GM12878 (cell line): ENCODE measurements around the gene MAGIX. TPM values are rescaled to one million over a fixed set of nuclear protein-coding genes. Genes with fewer than 3 reads are reported as not detected.

Source experiments
- CHD4 ChIP-seq: fragments of 200-600 bp; sonication (generic); IDR thresholded peaks from 2 replicates; pipeline ENCODE4 v1.6.1; 2016; ENCODE audit warnings: mild to moderate bottlenecking
- ESRRA ChIP-seq: IDR thresholded peaks from 2 replicates; pipeline ENCODE4 v1.6.1; 2012; ENCODE audit warnings: mild to moderate bottlenecking, low read length, improper control_type of control experiment
- FOXK2 ChIP-seq: fragments of 450-650 bp; IDR thresholded peaks from 2 replicates; pipeline ENCODE4 v1.6.1; 2017; ENCODE audit warnings: mild to moderate bottlenecking, moderate library complexity
- HDAC2 ChIP-seq: fragments of 200-600 bp; sonication (generic); IDR thresholded peaks from 2 replicates; pipeline ENCODE4 v1.6.1; 2017
- JUND ChIP-seq: IDR thresholded peaks from 2 replicates; pipeline ENCODE4 v1.6.1; 2012; ENCODE audit warnings: low read depth, mild to moderate bottlenecking, low read length, improper control_type of control experiment, moderate library complexity
- KDM1A ChIP-seq: fragments of 200-600 bp; sonication (generic); IDR thresholded peaks from 2 replicates; pipeline ENCODE4 v1.6.1; 2016; ENCODE audit warnings: borderline replicate concordance
- KLF5 ChIP-seq: fragments of 450-650 bp; IDR thresholded peaks from 2 replicates; pipeline ENCODE4 v1.6.1; 2014; ENCODE audit warnings: mild to moderate bottlenecking; ENCODE audit not compliant: partially characterized antibody
- MEF2B ChIP-seq: fragments of 450-650 bp; IDR thresholded peaks from 2 replicates; pipeline ENCODE4 v1.6.1; 2018; ENCODE audit warnings: mild to moderate bottlenecking, moderate library complexity; ENCODE audit not compliant: partially characterized antibody, poor library complexity, severe bottlenecking
- MTA3 ChIP-seq: IDR thresholded peaks from 2 replicates; pipeline ENCODE4 v1.6.1; 2012; ENCODE audit warnings: low read length, inconsistent platforms, borderline replicate concordance
- POLR2AphosphoS2 ChIP-seq: IDR thresholded peaks from 2 replicates; pipeline ENCODE4 v1.6.1; 2011; ENCODE audit warnings: low read depth, mild to moderate bottlenecking, low read length, improper control_type of control experiment, moderate library complexity
- RB1 ChIP-seq: fragments of 450-650 bp; formaldehyde crosslinking; IDR thresholded peaks from 2 replicates; pipeline ENCODE4 v1.6.1; 2017; ENCODE audit warnings: mild to moderate bottlenecking, borderline replicate concordance
- SRF ChIP-seq, 2 experiments: IDR thresholded peaks; 2 replicates each; pipeline ENCODE4 v1.6.1; 2011; ENCODE audit warnings: low read depth in 2 of 2, low read length in 2 of 2, mild to moderate bottlenecking in 1 of 2, moderate library complexity in 1 of 2
- STAT1 ChIP-seq: fragments of 450-650 bp; conservative IDR thresholded peaks from 2 replicates; pipeline ENCODE4 v1.6.1; 2014; ENCODE audit warnings: antibody characterized with exemption, mild to moderate bottlenecking
- ZBED1 ChIP-seq: IDR thresholded peaks from 2 replicates; pipeline ENCODE4 v1.6.1; 2016; ENCODE audit warnings: borderline replicate concordance
- polyA plus RNA-seq, 11 experiments: library from polyadenylated mRNA; depleted of rRNA in 4 of 11; unstranded in 6 of 11; stranded (reverse) in 5 of 11; fragments of >200 nt; fragmentation: Nextera tagmentation in 4 of 11; fragmentation: Illumina TruSeq in 1 of 11; extraction: Ambion mirVana in 4 of 11; extraction: Trizol in 1 of 11; gene quantifications; 1 replicate in 1 of 11; 2 replicates in 10 of 11; pipeline versions ENCODE4 v1.2.1 to v1.2.3, GENCODE V29; 2011 to 2016; ENCODE audit warnings: inconsistent platforms in 2 of 11, missing spikeins in 2 of 11, low read depth in 1 of 11
- total RNA-seq, 4 experiments: library from RNA; depleted of rRNA in 3 of 4; stranded (reverse); fragments of >200 nt in 3 of 4; fragmentation: Illumina TruSeq in 1 of 4; extraction: Trizol in 1 of 4; gene quantifications; 2 replicates each; pipeline versions ENCODE4 v1.2.1 to v1.2.3, GENCODE V29; 2013 to 2021
- TF ChIP-seq, protein P1 (sequence below): IDR thresholded peaks from 2 replicates; pipeline ENCODE4 v1.6.1; 2012; ENCODE audit warnings: improper control_type of control experiment, low read depth, low read length; ENCODE audit not compliant: insufficient replicate concordance
- TF ChIP-seq, protein P2 (sequence below): fragments of 450-650 bp; IDR thresholded peaks from 2 replicates; pipeline ENCODE4 v1.6.1; 2017; ENCODE audit warnings: borderline replicate concordance
- TF ChIP-seq, protein P3 (sequence below): IDR thresholded peaks from 2 replicates; pipeline ENCODE4 v1.6.1; 2011; ENCODE audit warnings: mild to moderate bottlenecking, low read depth, low read length, moderate library complexity; ENCODE audit not compliant: insufficient replicate concordance
- TF ChIP-seq, protein P4 (sequence below): fragments of 450-650 bp; IDR thresholded peaks from 2 replicates; pipeline ENCODE4 v1.6.1; 2017; ENCODE audit warnings: mild to moderate bottlenecking, moderate library complexity

The MAGIX gene
- total and polyA plus RNA-seq, 10 of the 15 experiments (the other 5 are each of a cell fraction or from before 2014, with no cell fraction given) = 0.03 to 2.5 (median 0.82) TPM

DNA sequence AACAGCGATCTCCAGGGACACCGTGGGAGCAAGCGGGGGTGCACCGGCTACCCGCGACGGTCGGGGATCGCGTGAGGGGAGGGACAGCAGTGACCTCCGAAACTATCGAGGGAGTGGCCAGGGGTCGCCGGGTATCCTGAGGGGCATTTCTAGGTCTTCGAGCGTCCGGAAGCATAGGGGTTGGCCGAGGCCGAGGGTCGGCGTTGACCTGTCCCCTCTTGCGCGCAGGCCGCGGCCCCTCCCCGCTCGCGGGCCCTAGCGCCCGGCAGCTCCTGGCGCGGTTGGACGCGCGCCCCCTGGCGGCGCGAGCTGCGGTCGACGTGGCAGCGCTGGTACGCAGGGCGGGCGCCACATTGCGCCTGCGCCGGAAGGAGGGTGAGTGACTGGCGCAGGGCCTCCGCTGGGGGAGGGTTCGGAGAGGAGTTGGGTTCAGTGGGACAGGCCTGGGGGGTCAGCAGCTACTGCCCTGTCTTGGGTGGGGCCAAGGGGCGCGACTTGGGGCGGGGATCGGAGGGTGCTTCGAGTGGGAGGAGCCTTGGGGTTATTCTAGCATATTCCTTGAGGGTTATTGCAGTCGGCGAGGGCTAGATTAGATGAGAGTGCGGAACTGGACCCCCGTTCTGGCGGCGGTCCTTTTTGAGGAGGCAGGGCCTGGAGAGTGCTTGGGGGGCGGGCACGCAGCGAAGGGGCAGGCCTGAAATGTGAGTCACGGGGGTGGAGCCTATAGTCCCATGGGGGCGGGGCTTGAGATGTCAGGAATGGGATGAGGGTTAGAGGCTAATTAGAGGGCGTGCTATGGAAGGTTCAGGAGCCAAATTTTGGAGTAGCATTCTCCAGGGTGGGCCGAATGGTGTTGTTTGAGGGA is 1.2 kb downstream of the MAGIX start (continued):
- TF ChIP-seq, protein P1, sequence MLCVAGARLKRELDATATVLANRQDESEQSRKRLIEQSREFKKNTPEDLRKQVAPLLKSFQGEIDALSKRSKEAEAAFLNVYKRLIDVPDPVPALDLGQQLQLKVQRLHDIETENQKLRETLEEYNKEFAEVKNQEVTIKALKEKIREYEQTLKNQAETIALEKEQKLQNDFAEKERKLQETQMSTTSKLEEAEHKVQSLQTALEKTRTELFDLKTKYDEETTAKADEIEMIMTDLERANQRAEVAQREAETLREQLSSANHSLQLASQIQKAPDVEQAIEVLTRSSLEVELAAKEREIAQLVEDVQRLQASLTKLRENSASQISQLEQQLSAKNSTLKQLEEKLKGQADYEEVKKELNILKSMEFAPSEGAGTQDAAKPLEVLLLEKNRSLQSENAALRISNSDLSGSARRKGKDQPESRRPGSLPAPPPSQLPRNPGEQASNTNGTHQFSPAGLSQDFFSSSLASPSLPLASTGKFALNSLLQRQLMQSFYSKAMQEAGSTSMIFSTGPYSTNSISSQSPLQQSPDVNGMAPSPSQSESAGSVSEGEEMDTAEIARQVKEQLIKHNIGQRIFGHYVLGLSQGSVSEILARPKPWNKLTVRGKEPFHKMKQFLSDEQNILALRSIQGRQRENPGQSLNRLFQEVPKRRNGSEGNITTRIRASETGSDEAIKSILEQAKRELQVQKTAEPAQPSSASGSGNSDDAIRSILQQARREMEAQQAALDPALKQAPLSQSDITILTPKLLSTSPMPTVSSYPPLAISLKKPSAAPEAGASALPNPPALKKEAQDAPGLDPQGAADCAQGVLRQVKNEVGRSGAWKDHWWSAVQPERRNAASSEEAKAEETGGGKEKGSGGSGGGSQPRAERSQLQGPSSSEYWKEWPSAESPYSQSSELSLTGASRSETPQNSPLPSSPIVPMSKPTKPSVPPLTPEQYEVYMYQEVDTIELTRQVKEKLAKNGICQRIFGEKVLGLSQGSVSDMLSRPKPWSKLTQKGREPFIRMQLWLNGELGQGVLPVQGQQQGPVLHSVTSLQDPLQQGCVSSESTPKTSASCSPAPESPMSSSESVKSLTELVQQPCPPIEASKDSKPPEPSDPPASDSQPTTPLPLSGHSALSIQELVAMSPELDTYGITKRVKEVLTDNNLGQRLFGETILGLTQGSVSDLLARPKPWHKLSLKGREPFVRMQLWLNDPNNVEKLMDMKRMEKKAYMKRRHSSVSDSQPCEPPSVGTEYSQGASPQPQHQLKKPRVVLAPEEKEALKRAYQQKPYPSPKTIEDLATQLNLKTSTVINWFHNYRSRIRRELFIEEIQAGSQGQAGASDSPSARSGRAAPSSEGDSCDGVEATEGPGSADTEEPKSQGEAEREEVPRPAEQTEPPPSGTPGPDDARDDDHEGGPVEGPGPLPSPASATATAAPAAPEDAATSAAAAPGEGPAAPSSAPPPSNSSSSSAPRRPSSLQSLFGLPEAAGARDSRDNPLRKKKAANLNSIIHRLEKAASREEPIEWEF = no peak
- TF ChIP-seq ESRRA (no peak), POLR2AphosphoS2 (no peak), RB1 (no peak), ZBED1 (no peak), STAT1 (no peak), MTA3 (no peak), MEF2B (peak; percentile 13), SRF (IDR thresholded peaks at IDR 0.05; ENCODE audit: low read depth in 2 of 2, low read length in 2 of 2) (no peak), JUND (peak; percentile 77; the same call in 1 of the 2 replicates), KDM1A (no peak), KLF5 (peak; percentile 86), CHD4 (no peak), FOXK2 (peak; percentile 94), HDAC2 (no peak)
- TF ChIP-seq, protein P2, sequence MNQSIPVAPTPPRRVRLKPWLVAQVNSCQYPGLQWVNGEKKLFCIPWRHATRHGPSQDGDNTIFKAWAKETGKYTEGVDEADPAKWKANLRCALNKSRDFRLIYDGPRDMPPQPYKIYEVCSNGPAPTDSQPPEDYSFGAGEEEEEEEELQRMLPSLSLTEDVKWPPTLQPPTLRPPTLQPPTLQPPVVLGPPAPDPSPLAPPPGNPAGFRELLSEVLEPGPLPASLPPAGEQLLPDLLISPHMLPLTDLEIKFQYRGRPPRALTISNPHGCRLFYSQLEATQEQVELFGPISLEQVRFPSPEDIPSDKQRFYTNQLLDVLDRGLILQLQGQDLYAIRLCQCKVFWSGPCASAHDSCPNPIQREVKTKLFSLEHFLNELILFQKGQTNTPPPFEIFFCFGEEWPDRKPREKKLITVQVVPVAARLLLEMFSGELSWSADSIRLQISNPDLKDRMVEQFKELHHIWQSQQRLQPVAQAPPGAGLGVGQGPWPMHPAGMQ = no peak
- TF ChIP-seq, protein P3, sequence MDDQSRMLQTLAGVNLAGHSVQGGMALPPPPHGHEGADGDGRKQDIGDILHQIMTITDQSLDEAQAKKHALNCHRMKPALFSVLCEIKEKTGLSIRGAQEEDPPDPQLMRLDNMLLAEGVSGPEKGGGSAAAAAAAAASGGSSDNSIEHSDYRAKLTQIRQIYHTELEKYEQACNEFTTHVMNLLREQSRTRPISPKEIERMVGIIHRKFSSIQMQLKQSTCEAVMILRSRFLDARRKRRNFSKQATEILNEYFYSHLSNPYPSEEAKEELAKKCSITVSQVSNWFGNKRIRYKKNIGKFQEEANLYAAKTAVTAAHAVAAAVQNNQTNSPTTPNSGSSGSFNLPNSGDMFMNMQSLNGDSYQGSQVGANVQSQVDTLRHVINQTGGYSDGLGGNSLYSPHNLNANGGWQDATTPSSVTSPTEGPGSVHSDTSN = peak; percentile 85
- TF ChIP-seq, protein P4, sequence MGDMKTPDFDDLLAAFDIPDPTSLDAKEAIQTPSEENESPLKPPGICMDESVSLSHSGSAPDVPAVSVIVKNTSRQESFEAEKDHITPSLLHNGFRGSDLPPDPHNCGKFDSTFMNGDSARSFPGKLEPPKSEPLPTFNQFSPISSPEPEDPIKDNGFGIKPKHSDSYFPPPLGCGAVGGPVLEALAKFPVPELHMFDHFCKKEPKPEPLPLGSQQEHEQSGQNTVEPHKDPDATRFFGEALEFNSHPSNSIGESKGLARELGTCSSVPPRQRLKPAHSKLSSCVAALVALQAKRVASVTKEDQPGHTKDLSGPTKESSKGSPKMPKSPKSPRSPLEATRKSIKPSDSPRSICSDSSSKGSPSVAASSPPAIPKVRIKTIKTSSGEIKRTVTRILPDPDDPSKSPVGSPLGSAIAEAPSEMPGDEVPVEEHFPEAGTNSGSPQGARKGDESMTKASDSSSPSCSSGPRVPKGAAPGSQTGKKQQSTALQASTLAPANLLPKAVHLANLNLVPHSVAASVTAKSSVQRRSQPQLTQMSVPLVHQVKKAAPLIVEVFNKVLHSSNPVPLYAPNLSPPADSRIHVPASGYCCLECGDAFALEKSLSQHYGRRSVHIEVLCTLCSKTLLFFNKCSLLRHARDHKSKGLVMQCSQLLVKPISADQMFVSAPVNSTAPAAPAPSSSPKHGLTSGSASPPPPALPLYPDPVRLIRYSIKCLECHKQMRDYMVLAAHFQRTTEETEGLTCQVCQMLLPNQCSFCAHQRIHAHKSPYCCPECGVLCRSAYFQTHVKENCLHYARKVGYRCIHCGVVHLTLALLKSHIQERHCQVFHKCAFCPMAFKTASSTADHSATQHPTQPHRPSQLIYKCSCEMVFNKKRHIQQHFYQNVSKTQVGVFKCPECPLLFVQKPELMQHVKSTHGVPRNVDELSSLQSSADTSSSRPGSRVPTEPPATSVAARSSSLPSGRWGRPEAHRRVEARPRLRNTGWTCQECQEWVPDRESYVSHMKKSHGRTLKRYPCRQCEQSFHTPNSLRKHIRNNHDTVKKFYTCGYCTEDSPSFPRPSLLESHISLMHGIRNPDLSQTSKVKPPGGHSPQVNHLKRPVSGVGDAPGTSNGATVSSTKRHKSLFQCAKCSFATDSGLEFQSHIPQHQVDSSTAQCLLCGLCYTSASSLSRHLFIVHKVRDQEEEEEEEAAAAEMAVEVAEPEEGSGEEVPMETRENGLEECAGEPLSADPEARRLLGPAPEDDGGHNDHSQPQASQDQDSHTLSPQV = no peak
